Stimulated activated CD4-positive, alpha-beta T cell treated with anti-CD3 and anti-CD28 coated beads, Interleukin-4, amount 100 ng/mL, for 4 hours (primary cell): ENCODE results near the gene IFITM5.
"Not testable (repeated sequence)": the region's sequence is repeated elsewhere in the genome, so short reads cannot be mapped to it uniquely, and the experiment has no call there.

Source experiments
- DNase-seq, 2 experiments: peaks; one replicate each; pipeline ENCODE4 v3.0.0-alpha.2; 2020

IFITM5 gene

DNA sequence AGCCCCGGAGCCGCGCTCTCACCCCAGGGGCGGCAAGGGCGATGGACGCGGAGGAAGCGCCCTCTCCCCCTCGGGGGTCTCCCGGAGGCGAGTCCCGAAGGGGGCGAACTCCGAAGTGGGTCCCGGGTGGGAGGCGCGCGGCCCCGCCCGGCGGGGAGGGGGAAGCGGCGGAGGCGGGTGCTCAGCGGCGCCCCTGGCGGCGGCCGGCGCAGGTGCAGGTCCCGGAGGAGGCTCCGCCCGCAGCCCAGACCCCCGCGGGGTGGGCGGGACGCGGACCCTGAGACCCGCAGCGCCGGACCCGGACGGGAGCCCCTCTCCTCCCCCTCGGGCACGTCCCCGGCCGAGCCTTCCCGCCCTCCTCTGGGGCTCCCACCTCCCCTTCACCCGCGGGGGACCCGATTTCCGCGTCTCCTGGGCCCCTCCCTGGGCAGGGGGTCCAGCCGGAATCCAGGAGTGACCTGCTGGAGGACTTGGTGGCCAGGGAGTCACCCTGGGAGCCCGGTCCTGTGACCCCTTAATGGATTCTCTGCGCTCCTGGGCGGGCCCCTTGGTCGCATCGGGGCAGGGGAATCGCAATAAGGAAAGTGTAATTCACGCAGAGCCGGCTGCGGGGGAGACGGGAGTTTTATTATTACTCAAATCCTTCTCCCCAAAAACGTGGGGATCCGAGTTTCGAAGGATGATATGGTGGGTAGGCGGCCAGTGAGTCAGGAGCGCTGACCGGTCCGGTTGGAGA is 11.9 kb upstream of the IFITM5 start:
- DNase-seq, result not testable (repeated sequence)

DNA sequence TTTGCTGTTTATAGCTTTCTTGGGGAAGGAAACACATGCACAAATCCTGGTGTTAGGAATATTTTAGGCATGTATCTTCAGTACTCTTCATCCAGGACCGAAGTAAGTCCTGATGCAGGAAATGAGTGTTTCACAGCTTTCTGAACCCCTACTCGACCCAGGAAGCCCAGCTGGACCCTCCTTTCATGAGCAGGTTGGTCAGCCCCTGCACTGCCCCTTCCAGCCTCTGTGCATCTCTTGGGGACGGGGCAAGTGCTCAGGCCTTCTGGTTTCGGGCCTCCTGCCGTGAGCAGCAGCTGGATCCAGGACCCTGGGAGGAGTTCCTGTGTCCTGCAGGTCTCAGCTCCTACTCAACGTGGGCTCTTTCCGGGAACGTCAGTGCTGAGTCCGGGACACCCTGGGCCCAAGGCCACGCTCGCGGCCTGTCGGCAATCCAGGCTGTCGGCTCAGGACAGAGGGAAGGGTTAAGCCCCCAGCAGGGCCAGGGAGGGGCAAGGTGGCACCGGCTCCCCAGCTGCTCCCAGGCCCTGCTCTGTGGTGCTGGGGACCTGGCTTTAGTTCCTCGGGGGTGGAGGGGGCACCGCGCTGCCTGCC is 10.8 kb upstream of the IFITM5 start:
- DNase-seq, result not testable (repeated sequence)

DNA sequence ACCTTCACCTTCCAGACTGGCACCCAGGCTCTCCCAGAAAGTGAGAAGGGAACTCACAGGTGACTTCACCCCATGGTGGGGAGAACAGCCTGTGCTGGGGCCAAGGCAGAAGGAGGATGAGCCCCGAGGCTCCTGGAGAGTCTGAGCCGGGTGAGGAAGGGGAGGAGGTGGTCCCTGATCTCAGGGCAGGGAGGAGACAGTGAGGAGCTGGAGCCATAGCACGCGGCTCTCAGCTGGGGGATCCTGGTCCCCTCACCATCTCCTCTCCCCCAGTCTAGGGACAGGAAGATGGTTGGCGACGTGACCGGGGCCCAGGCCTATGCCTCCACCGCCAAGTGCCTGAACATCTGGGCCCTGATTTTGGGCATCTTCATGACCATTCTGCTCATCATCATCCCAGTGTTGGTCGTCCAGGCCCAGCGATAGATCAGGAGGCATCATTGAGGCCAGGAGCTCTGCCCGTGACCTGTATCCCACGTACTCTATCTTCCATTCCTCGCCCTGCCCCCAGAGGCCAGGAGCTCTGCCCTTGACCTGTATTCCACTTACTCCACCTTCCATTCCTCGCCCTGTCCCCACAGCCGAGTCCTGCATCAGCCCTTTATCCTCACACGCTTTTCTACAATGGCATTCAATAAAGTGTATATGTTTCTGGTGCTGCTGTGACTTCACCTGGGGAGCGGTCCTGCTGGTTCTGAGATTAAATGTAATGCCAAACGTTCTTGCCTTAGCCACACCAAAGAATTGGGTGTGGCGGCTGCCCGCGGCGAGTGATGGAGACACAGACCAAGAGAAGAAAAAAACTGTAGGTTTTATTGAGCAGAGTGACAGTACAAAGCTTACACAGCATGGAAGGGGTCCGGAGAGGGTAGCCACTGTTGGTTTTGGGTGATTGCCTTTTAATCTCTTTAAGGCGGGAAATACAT is 9.7 kb upstream of the IFITM5 start:
- DNase-seq, result not testable (repeated sequence)

DNA sequence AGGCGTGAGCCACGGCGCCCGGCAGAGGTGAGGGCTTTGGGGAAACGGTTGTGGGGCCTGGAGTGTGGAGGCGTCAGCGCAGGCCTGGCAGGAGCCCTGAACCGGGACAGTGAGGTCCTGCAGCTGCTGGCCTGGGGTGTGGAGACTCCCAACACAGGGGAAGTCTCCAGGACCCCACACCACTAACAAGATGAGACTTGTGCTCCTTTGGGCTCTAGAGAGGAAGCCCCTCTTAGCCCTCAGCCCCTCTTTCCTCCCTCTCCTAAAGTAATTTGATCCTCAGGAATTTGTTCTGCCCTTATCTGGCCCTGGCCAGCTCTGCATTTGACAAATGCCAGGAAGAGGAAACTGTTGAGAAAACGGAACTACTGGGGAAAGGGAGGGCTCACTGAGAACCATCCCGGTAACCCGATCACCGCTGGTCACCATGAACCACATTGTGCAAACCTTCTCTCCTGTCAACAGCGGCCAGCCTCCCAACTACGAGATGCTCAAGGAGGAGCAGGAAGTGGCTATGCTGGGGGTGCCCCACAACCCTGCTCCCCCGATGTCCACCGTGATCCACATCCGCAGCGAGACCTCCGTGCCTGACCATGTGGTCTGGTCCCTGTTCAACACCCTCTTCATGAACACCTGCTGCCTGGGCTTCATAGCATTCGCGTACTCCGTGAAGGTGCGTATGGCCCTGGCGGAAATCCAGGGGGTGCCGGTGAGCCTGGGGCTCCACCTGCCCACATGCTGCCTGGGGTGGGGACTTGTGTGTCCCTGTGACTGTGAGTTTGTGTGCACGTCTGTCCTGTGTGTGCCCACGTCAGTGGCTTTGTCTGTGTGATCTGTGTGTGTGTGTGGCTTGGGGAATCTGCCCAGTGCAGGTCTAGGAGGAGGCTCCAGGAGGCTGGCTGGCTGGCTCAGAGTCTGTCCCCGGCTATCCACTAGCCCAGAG is 8.7 kb upstream of the IFITM5 start, which contains the start of gene IFITM2:
TSS of gene IFITM2 (plus strand) at position 51 of the 943 bp plus-strand sequence. CDS start at position 428, 377 bp downstream.
- DNase-seq, result peak in 1 of 2 experiments; percentile 50

DNA sequence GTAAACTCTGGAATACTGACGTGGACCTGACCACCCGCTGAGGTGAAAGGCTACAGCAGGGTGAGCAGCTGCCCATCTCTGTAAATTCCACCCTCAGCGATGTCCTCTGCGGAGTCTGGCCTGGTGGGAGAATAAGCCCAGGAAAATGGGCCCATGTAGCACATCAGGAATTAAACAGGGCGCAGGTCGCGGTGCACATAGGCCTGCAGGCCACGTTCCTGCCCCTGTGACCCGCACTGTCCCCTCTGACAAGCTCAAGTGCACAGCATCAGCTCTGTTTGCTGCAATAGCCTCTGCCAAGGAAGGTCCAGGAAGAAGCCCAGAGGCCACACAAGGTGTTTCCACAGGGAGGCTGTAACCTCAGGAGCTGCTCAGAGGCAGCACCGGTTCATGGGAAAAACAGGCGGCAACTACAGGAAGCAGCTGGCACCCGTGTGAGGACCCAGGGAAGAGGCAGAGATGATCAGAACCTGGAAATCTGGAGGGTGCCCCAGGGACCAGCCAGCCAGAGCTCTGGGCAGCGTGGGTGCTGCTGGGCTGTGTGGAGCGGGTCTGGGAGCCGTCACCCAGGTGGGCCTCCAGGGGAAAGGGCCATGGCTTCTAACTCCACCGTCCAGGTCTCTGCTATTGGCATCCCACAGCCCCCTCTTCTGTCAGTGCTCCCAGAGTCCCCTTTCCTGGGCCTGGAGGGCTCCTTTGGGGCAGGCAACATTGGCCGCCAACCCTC is 7.5 kb upstream of the IFITM5 start:
- no peak for DNase-seq

DNA sequence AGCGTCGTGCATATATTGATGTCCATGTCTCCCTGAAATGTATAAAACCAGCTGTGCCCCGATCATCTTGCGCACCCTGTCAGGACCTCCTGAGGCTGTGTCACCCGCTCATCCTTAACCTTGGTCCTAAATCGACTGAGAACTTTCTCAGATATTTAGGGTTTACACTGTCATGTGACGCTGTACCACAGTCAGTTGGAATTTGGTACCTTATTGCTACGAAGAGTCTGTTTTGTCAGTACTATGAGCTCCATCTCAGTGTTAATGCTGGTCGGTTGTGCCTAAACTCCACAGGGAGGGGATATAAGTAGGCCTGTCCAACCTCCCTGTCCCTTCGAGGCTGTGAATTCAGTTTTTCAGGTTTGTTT is 6.5 kb upstream of the IFITM5 start:
- no peak for DNase-seq

DNA sequence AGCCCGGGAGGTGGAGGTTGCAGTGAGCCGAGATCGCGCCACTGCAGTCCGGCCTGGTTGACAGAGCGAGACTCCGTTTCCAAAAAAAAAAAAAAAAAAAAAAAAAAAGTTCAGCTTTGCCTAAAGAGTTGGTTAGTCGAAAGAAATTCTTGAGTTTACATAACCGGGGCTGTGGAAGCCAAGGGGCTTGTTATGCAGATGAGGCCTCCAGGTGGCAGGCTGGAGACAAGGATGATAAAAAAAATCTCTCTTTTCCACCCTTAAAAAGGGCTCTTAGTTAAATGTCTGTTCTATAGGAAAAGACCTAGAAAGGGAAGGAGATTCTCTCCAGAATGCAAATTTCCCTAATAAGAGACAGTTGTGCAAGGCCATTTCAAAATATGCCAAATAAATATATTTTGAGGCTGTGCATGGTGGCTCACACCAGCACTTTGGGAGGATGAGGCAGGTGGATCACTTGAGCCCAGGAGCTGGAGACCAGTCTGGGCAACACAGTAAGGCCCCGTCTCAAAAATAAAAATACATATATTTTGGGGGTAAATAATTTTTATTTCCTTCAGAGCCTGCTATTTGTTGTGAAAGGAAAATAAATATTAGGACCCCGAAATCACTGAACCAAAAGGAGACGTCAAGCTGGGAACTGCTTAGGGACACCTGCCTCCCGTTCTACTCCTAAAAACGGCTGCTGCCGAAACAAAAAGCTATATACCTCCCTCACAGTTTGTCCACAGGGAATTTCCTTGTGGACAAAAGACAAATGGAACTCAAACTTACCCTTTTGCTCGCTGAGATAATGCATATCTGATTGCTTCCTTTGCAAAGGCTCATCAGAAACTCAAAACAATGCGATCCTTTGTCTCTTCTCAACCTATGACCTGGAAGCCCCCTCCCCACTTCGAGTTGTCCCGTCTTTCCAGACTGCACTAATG is 5.9 kb upstream of the IFITM5 start:
- peak in 1 of 2 experiments; percentile 57 for DNase-seq

DNA sequence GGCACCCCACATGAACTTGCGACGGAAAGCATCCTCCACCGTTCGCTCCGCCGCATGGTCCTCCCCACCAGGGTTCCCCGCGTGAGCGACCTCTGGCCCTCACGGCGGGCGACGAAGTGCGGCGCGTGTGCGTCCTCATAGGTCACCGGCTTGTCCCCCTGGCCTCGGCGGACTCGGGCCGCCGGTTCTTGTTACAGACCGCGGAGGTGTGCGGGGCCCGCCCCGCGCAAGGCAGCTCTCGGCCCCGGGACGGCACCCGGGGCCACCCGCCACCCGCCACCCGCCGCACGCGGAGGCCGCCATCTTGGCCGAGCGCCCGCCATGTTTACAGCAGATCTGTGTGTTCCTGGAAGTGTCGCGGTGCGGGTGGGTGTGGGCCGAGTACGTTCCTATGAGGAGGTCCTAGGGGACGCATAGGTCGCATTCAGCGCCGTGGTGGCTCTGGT is 4.8 kb upstream of the IFITM5 start:
- no peak for DNase-seq

DNA sequence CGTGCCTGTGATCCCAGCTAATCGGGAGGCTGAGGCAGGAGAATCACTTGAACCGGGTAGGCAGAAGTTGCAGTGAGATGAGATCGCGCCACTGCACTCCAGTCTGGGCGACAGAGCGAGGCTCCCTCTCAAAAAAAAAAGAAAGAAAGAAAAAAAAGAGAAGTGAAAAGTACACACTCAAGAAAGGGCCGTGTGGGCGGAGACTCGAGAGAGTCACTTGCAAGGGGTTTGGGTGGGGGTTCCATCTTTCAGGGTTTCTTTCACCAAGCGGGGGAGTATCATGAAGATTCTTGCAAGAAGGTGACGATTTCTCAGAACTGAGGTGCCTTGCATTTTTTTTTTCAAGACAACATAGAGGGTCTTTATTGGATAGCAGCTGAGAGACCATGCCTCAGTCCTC is 4.0 kb upstream of the IFITM5 start:
- no peak for DNase-seq

DNA sequence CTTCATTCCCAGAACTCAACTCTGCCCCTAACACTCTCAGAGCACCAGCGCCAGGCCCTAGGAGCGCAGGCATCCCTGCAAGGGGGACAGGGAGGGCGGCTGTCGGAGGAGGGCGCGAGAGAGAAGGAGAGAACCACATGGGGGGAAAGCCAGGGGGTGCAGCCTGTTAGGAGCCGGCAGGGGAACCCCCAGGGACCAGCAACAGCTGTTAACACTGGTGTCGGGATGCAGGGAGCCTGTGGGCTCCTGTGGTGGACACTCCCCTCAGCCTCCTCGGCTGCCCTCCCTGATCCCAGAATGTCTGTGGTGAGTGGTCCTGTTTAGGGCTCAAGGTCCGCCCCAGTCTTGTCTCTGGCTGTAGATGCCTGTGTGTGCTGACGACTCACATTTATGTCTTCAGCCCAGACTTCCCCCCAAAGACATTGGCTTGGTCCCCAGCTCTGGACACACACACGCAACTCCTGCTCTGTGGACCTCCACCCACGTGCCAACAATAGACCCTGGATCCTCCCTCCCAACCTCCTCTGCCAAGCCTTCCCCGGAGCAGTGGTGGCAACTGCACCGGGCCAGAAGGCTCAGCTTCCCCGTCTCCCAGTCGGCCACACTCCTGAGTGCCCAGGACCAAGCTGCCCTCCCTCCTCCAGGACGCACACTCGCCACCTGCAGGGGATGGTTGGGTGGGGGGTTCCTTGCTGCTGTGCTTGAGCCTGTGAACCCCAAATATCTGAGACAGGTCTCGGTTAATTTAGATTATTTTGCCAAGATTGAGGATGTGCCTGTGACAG is 817 bp upstream of the IFITM5 start:
- DNase-seq, result no peak

DNA sequence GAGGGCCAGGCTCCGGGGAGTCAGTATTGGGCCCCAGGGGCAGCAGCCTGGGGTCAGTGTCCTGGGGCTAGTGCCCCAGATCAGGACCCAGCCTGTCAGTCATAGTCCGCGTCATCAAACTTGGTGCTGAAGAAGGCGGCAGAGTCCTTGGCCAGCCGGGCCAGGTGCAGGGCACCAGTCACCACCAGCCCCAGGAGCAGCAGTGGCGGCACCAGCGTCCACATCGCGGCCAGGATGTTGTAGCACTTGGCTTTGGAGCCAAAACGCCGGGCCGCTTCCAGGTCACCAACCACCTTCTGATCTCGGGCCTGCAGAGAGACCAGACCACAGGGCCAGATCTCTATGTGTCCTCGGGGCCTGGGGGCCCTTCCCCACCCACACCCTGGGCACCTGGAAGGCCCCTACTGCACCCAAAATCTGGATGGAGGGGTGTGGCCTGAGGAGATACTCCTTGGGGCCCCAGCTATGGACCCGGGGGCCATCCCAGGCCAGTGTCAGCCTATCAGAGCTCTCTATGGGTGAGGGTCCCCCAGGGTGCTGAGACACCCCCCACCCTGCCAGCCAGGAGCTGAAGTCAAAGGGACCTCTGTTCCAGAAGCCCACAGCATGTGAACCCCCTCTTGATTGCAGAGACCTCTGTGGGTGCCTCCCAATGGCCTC is 790 bp downstream of the IFITM5 start:
- DNase-seq, result peak in 1 of 2 experiments; percentile 15

DNA sequence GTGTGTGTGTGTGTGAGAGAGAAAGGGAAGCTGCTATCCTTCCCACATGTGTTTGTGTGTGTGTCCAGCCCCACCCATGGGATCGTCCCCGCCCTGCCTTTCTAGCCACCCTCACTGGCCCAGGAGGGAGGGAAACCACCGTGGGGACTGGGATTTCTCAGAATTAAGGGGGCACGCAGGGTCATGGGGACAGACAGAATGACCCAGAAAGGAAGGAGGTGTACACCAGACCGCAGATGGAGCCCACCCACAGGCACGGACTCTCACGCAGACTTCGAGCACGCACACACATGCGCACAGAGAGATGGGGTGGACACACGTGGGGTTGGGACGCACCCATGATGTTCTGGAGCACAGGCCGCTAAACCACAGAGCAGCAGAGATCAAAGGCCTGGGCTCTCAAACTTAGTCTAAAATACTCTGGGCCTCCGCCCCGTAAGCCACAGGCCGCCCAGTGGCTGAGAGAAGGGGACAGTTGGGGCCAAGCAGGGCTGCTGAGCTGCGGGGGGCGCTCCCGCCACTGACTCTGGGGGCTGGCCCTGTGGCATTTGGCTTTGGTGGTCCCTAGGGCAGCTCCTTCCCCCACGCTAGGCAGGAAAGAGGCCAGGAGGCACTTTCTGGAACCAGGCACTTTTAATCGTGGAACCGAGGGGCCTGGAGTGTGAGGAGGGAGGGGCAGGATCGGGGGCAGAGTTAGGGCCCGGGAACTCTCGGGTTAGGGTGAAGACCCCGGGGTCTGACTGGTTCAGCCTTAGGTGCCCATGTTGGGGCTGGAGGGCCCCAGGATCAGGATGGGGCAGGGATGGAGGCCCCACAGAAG is 1.5 kb downstream of the IFITM5 start:
- peak in 1 of 2 experiments; percentile 47 for DNase-seq

DNA sequence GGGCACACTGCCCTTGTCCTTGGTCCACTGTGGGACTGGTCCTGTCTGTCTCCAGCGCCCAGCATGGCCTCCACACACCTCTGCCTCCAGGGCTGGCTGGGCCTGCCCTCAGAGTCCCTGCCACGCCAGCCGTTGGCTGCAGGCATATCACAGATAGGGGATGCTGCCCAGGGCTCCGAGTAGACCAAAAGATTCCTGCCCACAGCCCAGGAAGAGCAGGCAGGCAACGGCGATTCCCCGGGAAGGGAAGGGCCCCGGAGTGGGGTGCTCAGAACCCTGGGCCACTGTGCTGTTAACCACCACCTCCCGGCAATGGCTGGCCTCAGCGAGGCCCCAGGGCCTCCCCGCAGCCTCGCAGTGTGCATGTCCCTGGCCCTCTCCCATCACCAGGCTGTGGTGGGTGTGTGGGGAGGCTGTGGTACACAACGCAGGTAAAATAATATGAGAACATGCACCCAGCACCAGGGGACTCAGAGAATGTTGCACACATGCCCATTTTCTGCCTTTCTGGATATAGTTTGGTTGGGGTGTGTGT is 2.2 kb downstream of the IFITM5 start:
- no peak for DNase-seq

DNA sequence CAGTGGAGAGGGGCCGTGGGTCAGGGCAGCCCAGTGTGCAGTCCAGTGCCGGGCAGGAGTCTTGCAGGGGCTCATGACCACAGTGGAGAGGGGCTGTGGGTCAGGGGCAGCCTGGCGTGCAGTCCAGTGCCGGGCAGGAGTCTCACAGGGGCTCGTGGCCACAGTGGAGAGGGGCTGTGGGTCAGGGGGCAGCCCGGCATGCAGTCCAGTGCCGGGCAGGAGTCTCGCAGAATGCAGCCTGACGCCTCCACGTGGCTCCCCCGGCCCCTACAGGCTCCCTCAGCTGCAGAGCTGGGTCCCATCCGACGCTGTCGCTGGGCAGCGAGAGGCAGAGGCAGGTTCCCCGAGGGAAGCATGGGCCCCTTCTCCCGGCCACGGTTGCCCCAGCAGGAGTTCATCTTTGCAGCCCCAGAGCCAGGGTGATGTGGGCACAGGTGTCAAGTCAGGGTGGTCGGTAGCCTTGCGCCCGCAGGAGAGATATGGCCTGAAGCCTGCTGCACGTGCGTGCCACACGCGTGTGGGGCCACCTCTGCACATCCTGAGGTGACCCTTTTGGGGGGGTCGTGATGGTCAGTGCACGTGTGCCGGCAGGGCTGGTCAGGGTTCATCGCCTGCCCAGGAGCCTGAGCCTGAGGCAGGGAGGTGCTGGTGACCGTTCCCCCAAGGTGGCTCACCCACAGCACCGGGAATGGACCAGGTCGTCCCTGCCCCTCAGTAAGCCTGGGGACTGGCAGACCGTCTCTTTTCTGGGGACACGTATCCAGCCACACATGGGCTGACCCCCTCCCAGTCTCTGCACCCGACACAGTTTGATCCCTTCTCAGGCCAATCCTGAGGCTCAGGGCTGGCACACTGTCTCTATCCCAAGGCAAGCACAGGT is 2.9 kb downstream of the IFITM5 start:
- DNase-seq, result no peak

DNA sequence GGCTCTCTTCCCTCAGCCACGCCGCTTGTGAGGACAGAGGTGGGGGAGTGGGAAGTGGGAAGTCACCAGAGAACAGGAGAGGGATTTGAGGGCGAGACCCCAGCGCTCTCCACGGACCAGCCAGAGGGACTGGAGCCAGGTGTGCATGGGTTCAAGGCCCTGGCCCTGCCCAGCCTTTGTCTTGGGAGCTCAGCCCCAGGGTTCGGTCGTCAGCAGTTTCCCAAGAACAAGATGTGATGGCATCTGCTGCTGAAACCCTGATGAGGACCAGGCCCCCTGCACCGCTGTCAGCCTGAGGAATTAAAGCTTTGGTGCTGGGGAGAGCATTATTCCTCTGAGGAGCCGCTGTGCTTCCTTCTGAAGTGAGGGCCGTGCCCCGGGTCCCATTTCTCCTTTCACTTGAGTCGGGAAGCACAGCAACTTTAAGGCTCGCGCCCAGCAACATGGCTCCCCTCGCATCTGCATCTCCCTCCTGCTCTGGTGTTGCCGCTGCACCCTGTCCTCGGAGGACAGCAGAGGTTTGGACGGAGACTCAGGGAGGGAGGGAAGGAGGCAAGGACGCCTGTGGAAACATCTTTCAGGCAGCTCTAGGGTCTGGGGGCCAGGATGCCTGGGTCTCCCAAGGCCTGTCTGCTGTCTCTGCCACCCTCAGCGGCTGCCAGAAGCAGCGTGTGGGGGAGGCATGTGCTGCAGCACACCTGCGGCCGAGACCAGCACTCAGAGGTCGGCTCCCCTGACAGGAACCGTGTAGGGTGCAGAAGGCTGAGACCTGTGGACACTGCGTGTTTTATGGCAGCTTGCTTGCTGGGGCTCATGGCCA is 3.8 kb downstream of the IFITM5 start:
- DNase-seq, result no peak

DNA sequence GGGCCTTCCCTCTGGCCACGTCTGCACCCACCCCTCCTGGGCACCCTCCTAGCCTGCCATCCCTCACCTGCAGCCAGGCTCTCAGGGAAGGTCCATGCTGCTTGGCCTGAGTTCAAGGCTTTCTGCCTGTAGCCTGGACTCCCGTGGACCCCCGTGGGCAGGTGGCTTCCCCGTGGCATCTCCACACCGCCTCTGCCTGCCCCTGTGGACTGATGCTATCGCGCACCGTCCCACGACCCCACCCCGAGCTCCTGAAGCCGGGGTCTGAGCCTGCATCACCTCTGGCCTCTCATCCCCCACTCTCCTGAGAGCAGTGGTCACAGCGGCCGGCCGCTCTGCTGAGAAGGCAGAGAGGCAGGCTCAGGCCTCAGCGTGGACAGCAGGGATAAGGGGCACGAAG is 4.5 kb downstream of the IFITM5 start:
- DNase-seq, result no peak
